ENCODE measurements around the gene SLC13A2. TPM values are rescaled to one million over a fixed set of nuclear protein-coding genes. Genes with fewer than 3 reads are reported as not detected.

Gene SLC13A2
- total and polyA plus RNA-seq, 9 of the 15 experiments (the other 6 are each of a cell fraction or from before 2014, with no cell fraction given): 0.13 TPM; not detected in 8

DNA sequence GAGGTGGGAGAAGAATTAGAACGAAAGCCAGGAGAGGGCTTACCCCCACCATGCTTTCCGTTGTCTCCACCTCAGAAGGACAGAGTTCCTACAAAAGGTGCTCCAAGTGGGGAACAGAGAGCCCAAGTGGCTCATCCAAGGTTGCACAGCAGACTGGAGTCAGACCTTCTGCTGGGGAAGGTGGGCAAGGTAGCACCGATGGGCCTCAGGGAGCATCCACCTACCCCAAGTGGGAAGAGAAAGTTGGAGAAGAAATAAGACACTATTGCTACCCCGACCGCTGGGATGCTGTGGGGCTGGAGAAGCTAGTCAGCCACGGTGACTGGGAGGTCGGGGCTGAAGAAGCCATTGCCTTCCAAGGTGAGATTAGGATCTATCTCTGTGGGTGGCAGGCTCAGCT, 57.5 kb downstream of the SLC13A2 start (continued):
- TF ChIP-seq PBX2 (CRISPR knock-in tag; IDR thresholded peaks at IDR 0.05; ENCODE audit: low read depth) (no peak), PBX2 (tag; conservative IDR thresholded peaks at IDR 0.05; ENCODE audit: low read depth) (no peak), TARDBP (IDR thresholded peaks at IDR 0.05) (no peak), ZNF408 (CRISPR knock-in tag; IDR thresholded peaks at IDR 0.05; ENCODE audit: low read depth) (no peak), ZNF696 (CRISPR knock-in tag; conservative IDR thresholded peaks at IDR 0.05) (no peak), ZFP36 (IDR thresholded peaks at IDR 0.05; ENCODE audit: low read depth, low read length, partially characterized antibody) (peak; percentile 82), CEBPG (CRISPR knock-in tag; IDR thresholded peaks at IDR 0.05) (no peak), CEBPG (tag; conservative IDR thresholded peaks at IDR 0.05 in 1 of 2, IDR thresholded peaks at IDR 0.05 in 1 of 2) (no peak), ZNF263 (CRISPR knock-in tag; IDR thresholded peaks at IDR 0.05; ENCODE audit: borderline replicate concordance) (no peak), PHB (CRISPR knock-in tag; IDR thresholded peaks at IDR 0.05) (no peak), PTTG1 (tag; IDR thresholded peaks at IDR 0.05; ENCODE audit: low read depth) (no peak), XRCC3 (IDR thresholded peaks at IDR 0.05) (no peak), THAP12 (CRISPR knock-in tag; IDR thresholded peaks at IDR 0.05) (no peak), FOXJ2 (tag; IDR thresholded peaks at IDR 0.05) (no peak), ATF1 (CRISPR knock-in tag; IDR thresholded peaks at IDR 0.05) (no peak), ATF1 (tag; IDR thresholded peaks at IDR 0.05) (no peak), RBM25 (IDR thresholded peaks at IDR 0.05; ENCODE audit: low read depth, low read length, severe bottlenecking) (peak; percentile 54), RFX7 (CRISPR knock-in tag; IDR thresholded peaks at IDR 0.05) (no peak), SRF (CRISPR knock-in tag; IDR thresholded peaks at IDR 0.05) (no peak), BCOR (IDR thresholded peaks at IDR 0.05) (peak; percentile 89), HEY1 (CRISPR knock-in tag; IDR thresholded peaks at IDR 0.05; ENCODE audit: borderline replicate concordance) (no peak)
- TF ChIP-seq, protein P1, sequence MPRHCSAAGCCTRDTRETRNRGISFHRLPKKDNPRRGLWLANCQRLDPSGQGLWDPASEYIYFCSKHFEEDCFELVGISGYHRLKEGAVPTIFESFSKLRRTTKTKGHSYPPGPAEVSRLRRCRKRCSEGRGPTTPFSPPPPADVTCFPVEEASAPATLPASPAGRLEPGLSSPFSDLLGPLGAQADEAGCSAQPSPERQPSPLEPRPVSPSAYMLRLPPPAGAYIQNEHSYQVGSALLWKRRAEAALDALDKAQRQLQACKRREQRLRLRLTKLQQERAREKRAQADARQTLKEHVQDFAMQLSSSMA (CRISPR knock-in tag; IDR thresholded peaks at IDR 0.05): no peak
